HG03460 (cell line): ENCODE data around the gene NDUFA13.

Source experiments
- ATAC-seq: cut with Tn5 transposase; IDR thresholded peaks from one replicate; pipeline ENCODE4 v1.9.1; 2021; ENCODE audit not compliant: unreplicated experiment

The NDUFA13 gene

GRCh38 chr19:19566306-19566705, 50.3 kb downstream of the NDUFA13 start:
- no peak for ATAC-seq

- ATAC-seq, result no peak
These were observed 51.4 kb downstream of the NDUFA13 start for GRCh38 chr19:19567391-19567790.

GRCh38 chr19:19568802-19569756, 53.1 kb downstream of the NDUFA13 start:
- no peak for ATAC-seq

- no peak for ATAC-seq
These were observed 54.5 kb downstream of the NDUFA13 start for GRCh38 chr19:19570571-19570970.

GRCh38 chr19:19571071-19571786, 55.2 kb downstream of the NDUFA13 start:
- no peak for ATAC-seq

GRCh38 chr19:19575411-19575810, 59.4 kb downstream of the NDUFA13 start:
- ATAC-seq, result no peak
